ENCODE data around the gene PDE6H.

PDE6H gene

DNA sequence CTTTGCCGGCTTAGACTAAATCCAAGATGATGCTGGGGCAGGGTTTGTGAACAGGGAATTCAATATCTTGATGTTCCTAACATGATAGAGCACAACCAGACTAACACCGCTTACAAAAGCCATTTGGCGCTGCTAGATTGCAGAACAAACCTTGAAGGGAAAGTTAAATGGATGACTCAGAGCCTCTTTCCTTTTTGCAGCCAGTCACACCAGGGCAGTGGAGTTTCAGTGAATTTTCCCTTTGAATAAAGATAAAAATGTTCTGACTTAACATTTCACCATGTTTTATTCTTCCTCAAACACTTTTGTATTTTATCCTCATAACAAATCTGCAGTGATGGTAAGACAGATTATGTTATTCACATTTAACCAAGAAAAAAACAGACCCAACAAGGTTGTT lies 47.3 kb downstream of the PDE6H start:
- TF ChIP-seq CTCF (IDR thresholded peaks at IDR 0.05; ENCODE audit: low read depth, low read length, missing control alignments) = no peak
- DNase-seq (ENCODE audit: low read depth) = no peak
- H3K4me3 ChIP-seq (ENCODE audit: low read depth, low read length) = no peak overlapping the region
